CD8-positive, alpha-beta memory T cell (primary cell): Measurements from ENCODE around the gene SUPT3H. TPM values are rescaled to one million over a fixed set of nuclear protein-coding genes. Genes with fewer than 3 reads are reported as not detected.
A peak's percentile ranks its signal among the peaks of the same experiment; 100 is the strongest.

Source experiments
- CTCF ChIA-PET: fragments of 350-600 bp; sonication (Branson Sonifier 250); formaldehyde crosslinking; loops from one replicate; lab custom pipeline; 2021; ENCODE audit warnings: antibody characterized with exemption; lab: Charles Lee
- POLR2A ChIA-PET: fragments of 350-600 bp; sonication (Branson Sonifier 250); formaldehyde crosslinking; loops from one replicate; lab custom pipeline; 2021; ENCODE audit warnings: antibody characterized with exemption; lab: Charles Lee
- DNase-seq, 5 donors: peaks; one replicate each; pipeline versions ENCODE4 v3.0.0 to v3.0.0-alpha.2; 2020 to 2022; ENCODE audit warnings: mixed read lengths in 1 of 5
- H3K27ac ChIP-seq: one replicate; pipeline ENCODE4 v1.7.0; 2013; ENCODE audit warnings: low read depth, mild to moderate bottlenecking, low read length, moderate library complexity
- H3K27me3 ChIP-seq: 2 replicates; pipeline ENCODE4 v1.7.0; 2013; ENCODE audit warnings: low read length, mild to moderate bottlenecking; ENCODE audit not compliant: insufficient read depth, poor library complexity, severe bottlenecking
- H3K36me3 ChIP-seq: 2 replicates; pipeline ENCODE4 v1.7.0; 2013; ENCODE audit warnings: mild to moderate bottlenecking, low read length, moderate library complexity; ENCODE audit not compliant: insufficient read depth
- H3K4me1 ChIP-seq: 2 replicates; pipeline ENCODE4 v1.7.0; 2013; ENCODE audit warnings: mild to moderate bottlenecking, low read length, moderate library complexity; ENCODE audit not compliant: insufficient read depth
- H3K4me3 ChIP-seq: 2 replicates; pipeline ENCODE4 v1.7.0; 2013; ENCODE audit warnings: mild to moderate bottlenecking, low read length
- H3K9me3 ChIP-seq: 2 replicates; pipeline ENCODE4 v1.7.0; 2013; ENCODE audit warnings: mild to moderate bottlenecking, low read length
- H3K27ac Mint-ChIP-seq, 8 donors: one replicate each; pipeline ENCODE4 v1.8.0; 2020 to 2021; ENCODE audit warnings: mixed read lengths in 8 of 8, mild to moderate bottlenecking in 6 of 8, inconsistent platforms in 3 of 8, moderate library complexity in 3 of 8
- H3K27me3 Mint-ChIP-seq, 2 donors: one replicate each; pipeline ENCODE4 v1.8.0; 2020 to 2021; ENCODE audit warnings: mixed read lengths in 2 of 2, mild to moderate bottlenecking in 1 of 2, moderate library complexity in 1 of 2
- H3K36me3 Mint-ChIP-seq, 3 donors: one replicate each; pipeline ENCODE4 v1.8.0; 2020 to 2021; ENCODE audit warnings: mixed read lengths in 3 of 3, inconsistent platforms in 1 of 3, mild to moderate bottlenecking in 1 of 3
- H3K4me1 Mint-ChIP-seq, 3 donors: one replicate each; pipeline ENCODE4 v1.8.0; 2020 to 2021; ENCODE audit warnings: mixed read lengths in 3 of 3, inconsistent platforms in 1 of 3, mild to moderate bottlenecking in 1 of 3
- H3K4me3 Mint-ChIP-seq, 7 donors: one replicate each; pipeline ENCODE4 v1.8.0; 2020 to 2021; ENCODE audit warnings: mixed read lengths in 7 of 7, mild to moderate bottlenecking in 6 of 7, moderate library complexity in 4 of 7, inconsistent platforms in 2 of 7
- H3K9me3 Mint-ChIP-seq, 5 donors: one replicate each; pipeline ENCODE4 v1.8.0; 2020 to 2022; ENCODE audit warnings: mixed read lengths in 5 of 5, mild to moderate bottlenecking in 3 of 5, moderate library complexity in 2 of 5, inconsistent platforms in 1 of 5
- polyA plus RNA-seq: library from polyadenylated mRNA; unstranded; fragments of 300-500 nt; fragmentation: Illumina TruSeq; gene quantifications from one replicate; pipeline ENCODE4 v1.2.3, GENCODE V29; 2021
- total RNA-seq, 2 experiments: library from RNA; stranded (reverse); gene quantifications; one replicate each; pipeline ENCODE4 v1.2.3, GENCODE V29; 2021

The SUPT3H gene
- total and polyA plus RNA-seq, 3 experiments from 2014 or later: 13.7 to 17.1 (median 14.6) TPM

DNA sequence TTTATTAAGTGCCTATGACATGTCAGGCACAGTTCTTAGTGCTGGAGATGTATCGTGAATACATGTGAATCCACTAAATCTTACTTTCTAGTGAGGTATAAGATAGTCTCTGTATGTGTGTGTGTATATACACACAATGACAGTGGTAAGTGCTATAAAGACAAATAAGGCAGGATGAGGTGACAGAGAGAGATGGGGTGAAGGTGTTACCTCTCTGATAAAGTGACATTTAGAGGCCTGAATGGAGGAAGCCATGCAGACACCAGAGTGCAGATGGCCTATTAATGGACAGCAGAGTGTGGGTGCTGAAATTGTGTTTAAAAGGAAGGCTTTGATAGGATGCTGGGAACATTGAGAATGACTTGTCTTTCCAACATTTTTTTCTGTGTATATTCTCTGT lies 535.9 kb downstream of the SUPT3H start:
- Mint-ChIP-seq H3K4me3 (no peak overlapping the region), H3K36me3 (peaks cover 5 to 9% (median 8%) of the 10 kb centered on the region in 3 donors), H3K9me3 (no peaks in the 10 kb centered on the region)

GRCh38 chr6:44837741-44838140 lies 540.0 kb downstream of the SUPT3H start:
- Histone ChIP-seq H3K36me3 (no peaks in the 10 kb centered on the region), H3K4me1 (no peaks in the 10 kb centered on the region), H3K27me3 (no peaks in the 10 kb centered on the region), H3K27ac (no peak overlapping the region), H3K4me3 (no peak overlapping the region), H3K9me3 (no peaks in the 10 kb centered on the region)
- H3K27ac Mint-ChIP-seq: no peak overlapping the region
- ChIA-PET POLR2A (no interaction called here), CTCF (no interaction called here)
- peaks cover 13 to 23% (median 22%) of the 10 kb centered on the region in 3 donors for H3K4me1 Mint-ChIP-seq
- H3K36me3 Mint-ChIP-seq: peaks cover 5 to 8% (median 6%) of the 10 kb centered on the region in 3 donors
- no peaks in the 10 kb centered on the region for H3K9me3 Mint-ChIP-seq
- no peak for DNase-seq
- H3K27me3 Mint-ChIP-seq: no peaks in the 10 kb centered on the region
- no peak overlapping the region for H3K4me3 Mint-ChIP-seq

More for the DNA sequence above, 535.9 kb downstream of the SUPT3H start:
- Histone ChIP-seq H3K9me3 (no peaks in the 10 kb centered on the region), H3K36me3 (no peaks in the 10 kb centered on the region), H3K4me1 (no peaks in the 10 kb centered on the region), H3K27ac (no peak overlapping the region), H3K27me3 (no peaks in the 10 kb centered on the region), H3K4me3 (no peak overlapping the region)
- Mint-ChIP-seq H3K27ac (peak overlapping the region in 2 of 8 donors; percentile 2 to 4), H3K27me3 (no peaks in the 10 kb centered on the region), H3K4me1 (peaks cover 12 to 14% (median 13%) of the 10 kb centered on the region in 3 donors)
- no peak for DNase-seq
- CTCF ChIA-PET: no interaction called here
- POLR2A ChIA-PET: no interaction called here

DNA sequence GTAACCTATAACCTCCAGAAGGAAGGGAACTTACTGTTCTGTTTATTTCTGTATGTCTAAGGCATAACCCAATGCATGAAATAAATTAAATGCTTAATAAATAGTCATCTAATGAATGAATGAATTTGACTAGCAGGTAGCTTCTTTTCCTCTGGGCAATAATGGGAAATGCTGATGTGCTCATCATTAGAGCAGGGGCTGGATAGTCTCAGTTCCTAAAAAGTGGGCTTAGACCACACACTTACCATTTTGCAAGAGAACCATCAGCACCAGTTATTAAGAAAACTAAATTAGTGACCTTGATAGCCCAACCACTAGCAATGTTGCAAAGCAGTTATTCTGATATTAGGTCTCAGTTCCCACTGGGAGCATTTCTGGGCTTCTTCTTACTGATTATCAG lies 540.5 kb downstream of the SUPT3H start:
- Histone ChIP-seq H3K4me3 (no peak overlapping the region), H3K36me3 (no peaks in the 10 kb centered on the region), H3K27me3 (no peaks in the 10 kb centered on the region), H3K9me3 (no peaks in the 10 kb centered on the region), H3K27ac (no peak overlapping the region), H3K4me1 (no peaks in the 10 kb centered on the region)
- no peaks in the 10 kb centered on the region for H3K27me3 Mint-ChIP-seq
- ChIA-PET CTCF (no interaction called here), POLR2A (no interaction called here)
- H3K4me3 Mint-ChIP-seq: no peak overlapping the region
- no peak overlapping the region for H3K27ac Mint-ChIP-seq
- no peaks in the 10 kb centered on the region for H3K9me3 Mint-ChIP-seq
- H3K4me1 Mint-ChIP-seq: peaks cover 13 to 27% (median 27%) of the 10 kb centered on the region in 3 donors
- DNase-seq: no peak
- peaks cover 5 to 8% (median 6%) of the 10 kb centered on the region in 3 donors for H3K36me3 Mint-ChIP-seq

- Mint-ChIP-seq H3K27me3 (no peaks in the 10 kb centered on the region), H3K27ac (peak overlapping the region in 2 of 8 donors; percentile 20 to 36), H3K9me3 (no peaks in the 10 kb centered on the region), H3K4me1 (peaks cover 35 to 65% (median 54%) of the 10 kb centered on the region in 3 donors), H3K4me3 (no peak overlapping the region), H3K36me3 (peaks cover 0 to 11% (median 1%) of the 10 kb centered on the region in 3 donors)
- peaks cover 19% of the 10 kb centered on the region for H3K4me1 ChIP-seq
- no peak overlapping the region for H3K4me3 ChIP-seq
- no peak for DNase-seq
- H3K36me3 ChIP-seq: no peaks in the 10 kb centered on the region
- ChIA-PET CTCF (no interaction called here), POLR2A (no interaction called here)
- H3K27ac ChIP-seq: no peak overlapping the region
- no peaks in the 10 kb centered on the region for H3K9me3 ChIP-seq
- H3K27me3 ChIP-seq: no peaks in the 10 kb centered on the region
These were observed 544.5 kb downstream of the SUPT3H start for GRCh38 chr6:44833248-44833647.

DNA sequence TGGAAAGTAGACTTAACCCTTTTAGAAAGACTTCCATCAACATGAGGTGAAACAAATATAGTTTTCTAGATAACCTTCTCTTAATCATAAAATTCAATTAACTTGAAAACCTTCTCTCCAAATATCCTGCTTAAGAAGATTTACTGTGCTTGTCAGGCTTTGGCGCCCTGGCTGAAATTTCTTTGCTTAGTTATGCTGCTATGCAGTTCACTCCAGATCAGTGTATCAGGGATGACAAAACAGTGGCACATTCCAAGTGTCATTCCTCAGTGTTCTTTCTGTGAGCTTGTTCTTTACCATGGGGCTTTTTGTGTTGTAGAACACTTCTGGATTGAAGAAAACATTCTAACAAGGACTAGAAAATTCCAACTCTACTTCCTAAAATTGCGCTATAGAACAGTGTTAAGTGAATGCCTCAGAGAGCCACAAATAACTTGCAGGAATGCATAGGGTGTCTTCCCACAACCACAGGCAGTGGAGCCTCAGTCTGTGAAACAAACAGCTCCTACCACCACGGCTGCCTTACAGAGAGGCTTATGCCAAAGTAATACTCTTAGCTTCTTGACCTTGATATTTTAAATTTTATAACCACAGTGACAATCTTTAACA lies 546.6 kb downstream of the SUPT3H start:
- H3K27me3 ChIP-seq: no peaks in the 10 kb centered on the region
- DNase-seq: no peak
- no peaks in the 10 kb centered on the region for H3K36me3 ChIP-seq
- no peak overlapping the region for H3K4me3 ChIP-seq
- no peaks in the 10 kb centered on the region for H3K9me3 ChIP-seq
- peaks cover 19% of the 10 kb centered on the region for H3K4me1 ChIP-seq
- H3K36me3 Mint-ChIP-seq: peaks cover 3 to 27% (median 9%) of the 10 kb centered on the region in 3 donors
- ChIA-PET POLR2A (no interaction called here), CTCF (no interaction called here)
- no peak overlapping the region for H3K4me3 Mint-ChIP-seq
- H3K27ac Mint-ChIP-seq: no peak overlapping the region
- no peaks in the 10 kb centered on the region for H3K27me3 Mint-ChIP-seq
- H3K27ac ChIP-seq: no peak overlapping the region
- H3K9me3 Mint-ChIP-seq: no peaks in the 10 kb centered on the region
- peaks cover 34 to 62% (median 60%) of the 10 kb centered on the region in 3 donors for H3K4me1 Mint-ChIP-seq

DNA sequence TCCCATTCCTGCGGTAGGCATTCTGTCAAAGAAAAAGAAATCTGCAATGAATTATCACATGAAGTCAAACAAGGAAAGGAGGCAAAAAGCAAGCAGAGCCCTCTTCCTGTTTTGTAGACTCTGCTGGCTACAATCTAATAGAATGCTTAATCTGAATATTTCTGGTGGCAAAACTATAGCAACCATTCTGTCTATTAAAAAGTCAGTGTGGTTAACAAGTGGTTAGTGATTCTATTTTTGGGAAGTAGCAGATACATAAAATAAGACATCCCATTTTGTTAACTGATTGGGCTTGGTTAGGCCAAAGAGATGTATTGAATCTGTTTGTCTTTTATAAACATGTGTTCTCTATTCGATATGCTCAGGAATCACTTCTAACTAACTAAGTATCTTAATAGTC lies 547.9 kb downstream of the SUPT3H start:
- Histone ChIP-seq H3K27ac (no peak overlapping the region), H3K27me3 (no peaks in the 10 kb centered on the region), H3K4me3 (no peak overlapping the region), H3K9me3 (no peaks in the 10 kb centered on the region), H3K4me1 (peaks cover 19% of the 10 kb centered on the region), H3K36me3 (no peaks in the 10 kb centered on the region)
- ChIA-PET CTCF (no interaction called here), POLR2A (no interaction called here)
- DNase-seq: peak in 1 of 5 donors; percentile 2
- Mint-ChIP-seq H3K4me3 (peak overlapping the region in 4 of 7 donors; percentile 9 to 44 (median 18)), H3K27ac (peak overlapping the region in 6 of 8 donors; percentile 8 to 61 (median 38)), H3K27me3 (no peaks in the 10 kb centered on the region), H3K9me3 (no peaks in the 10 kb centered on the region), H3K36me3 (peaks cover 8 to 37% (median 15%) of the 10 kb centered on the region in 3 donors), H3K4me1 (peaks cover 34 to 62% (median 60%) of the 10 kb centered on the region in 3 donors)

GRCh38 chr6:44828780-44829179 lies 549.0 kb downstream of the SUPT3H start:
- Histone ChIP-seq H3K27me3 (no peaks in the 10 kb centered on the region), H3K4me1 (peaks cover 19% of the 10 kb centered on the region), H3K27ac (no peak overlapping the region), H3K9me3 (no peaks in the 10 kb centered on the region), H3K36me3 (no peaks in the 10 kb centered on the region), H3K4me3 (no peak overlapping the region)
- CTCF ChIA-PET: no interaction called here
- H3K27ac Mint-ChIP-seq: peak overlapping the region in 4 of 8 donors; percentile 1 to 73 (median 52)
- POLR2A ChIA-PET: no interaction called here
- H3K4me3 Mint-ChIP-seq: peak overlapping the region in 5 of 7 donors; percentile 1 to 49 (median 22)
- H3K9me3 Mint-ChIP-seq: no peaks in the 10 kb centered on the region
- H3K27me3 Mint-ChIP-seq: no peaks in the 10 kb centered on the region
- H3K4me1 Mint-ChIP-seq: peaks cover 36 to 57% (median 52%) of the 10 kb centered on the region in 3 donors
- H3K36me3 Mint-ChIP-seq: peaks cover 12 to 46% (median 19%) of the 10 kb centered on the region in 3 donors
- DNase-seq: peak in 1 of 5 donors; percentile 5

GRCh38 chr6:44826025-44826676 lies 551.6 kb downstream of the SUPT3H start:
- H3K4me1 Mint-ChIP-seq: peaks cover 29 to 39% (median 36%) of the 10 kb centered on the region in 3 donors
- no peaks in the 10 kb centered on the region for H3K9me3 Mint-ChIP-seq
- H3K27me3 Mint-ChIP-seq: no peaks in the 10 kb centered on the region
- no peak overlapping the region for H3K4me3 ChIP-seq
- POLR2A ChIA-PET: no interaction called here
- no peaks in the 10 kb centered on the region for H3K9me3 ChIP-seq
- no peak overlapping the region for H3K27ac ChIP-seq
- peaks cover 12 to 50% (median 23%) of the 10 kb centered on the region in 3 donors for H3K36me3 Mint-ChIP-seq
- CTCF ChIA-PET: no interaction called here
- H3K27ac Mint-ChIP-seq: no peak overlapping the region
- no peaks in the 10 kb centered on the region for H3K27me3 ChIP-seq
- no peak for DNase-seq
- H3K4me3 Mint-ChIP-seq: no peak overlapping the region
- no peaks in the 10 kb centered on the region for H3K36me3 ChIP-seq
- peaks cover 19% of the 10 kb centered on the region for H3K4me1 ChIP-seq
